Stimulated activated CD4-positive, alpha-beta T cell treated with anti-CD3 and anti-CD28 coated beads, TNF-alpha, amount 100 ng/mL, for 1 hour (primary cell): Measurements from ENCODE around the gene KIAA1328.
"Not testable (repeated sequence)": the region's sequence is repeated elsewhere in the genome, so short reads cannot be mapped to it uniquely, and the experiment has no call there.

Source experiments
- DNase-seq, 3 donors: peaks; one replicate each; pipeline ENCODE4 v3.0.0-alpha.2; 2020; ENCODE audit warnings: low read depth in 3 of 3, low spot score in 1 of 3

Gene KIAA1328

DNA sequence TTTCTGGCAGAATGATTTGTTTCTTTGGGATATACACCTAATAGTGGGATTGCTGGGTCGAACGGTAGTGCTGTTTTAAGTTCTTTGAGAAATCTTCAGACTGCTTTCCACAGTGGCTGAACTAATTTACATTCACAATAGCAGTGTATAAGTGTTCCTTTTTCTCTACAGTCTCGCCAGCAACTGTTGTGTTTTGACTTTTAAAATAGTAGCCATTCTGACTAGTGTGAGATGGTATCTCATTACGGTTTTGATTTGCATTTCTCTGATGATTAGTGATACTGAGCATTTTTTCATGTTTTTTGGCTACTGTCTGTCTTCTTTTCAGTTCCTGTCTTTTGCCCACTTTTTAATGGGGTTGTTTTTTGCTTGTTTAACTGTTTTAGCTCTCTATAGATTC, 306.2 kb downstream of the KIAA1328 start:
- DNase-seq = no peak

DNA sequence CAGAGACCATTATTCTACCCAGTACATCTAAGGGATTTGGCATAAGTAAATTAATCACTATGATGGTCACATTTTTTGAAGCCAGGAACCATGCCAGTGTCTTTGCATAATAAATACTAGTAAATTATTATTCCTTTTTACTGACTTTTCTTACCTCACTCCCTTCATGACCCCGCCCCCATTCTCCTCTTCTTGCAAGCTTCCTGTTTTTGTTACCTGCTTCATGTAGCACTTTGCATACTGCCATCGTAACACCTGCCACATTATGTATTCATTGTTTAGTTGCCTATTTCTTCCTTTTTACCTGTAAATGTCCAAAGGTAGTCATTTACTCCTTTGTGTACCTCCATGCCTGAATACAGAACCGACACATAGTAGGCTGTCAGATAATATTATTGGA, 309.5 kb downstream of the KIAA1328 start:
- DNase-seq = no peak

DNA sequence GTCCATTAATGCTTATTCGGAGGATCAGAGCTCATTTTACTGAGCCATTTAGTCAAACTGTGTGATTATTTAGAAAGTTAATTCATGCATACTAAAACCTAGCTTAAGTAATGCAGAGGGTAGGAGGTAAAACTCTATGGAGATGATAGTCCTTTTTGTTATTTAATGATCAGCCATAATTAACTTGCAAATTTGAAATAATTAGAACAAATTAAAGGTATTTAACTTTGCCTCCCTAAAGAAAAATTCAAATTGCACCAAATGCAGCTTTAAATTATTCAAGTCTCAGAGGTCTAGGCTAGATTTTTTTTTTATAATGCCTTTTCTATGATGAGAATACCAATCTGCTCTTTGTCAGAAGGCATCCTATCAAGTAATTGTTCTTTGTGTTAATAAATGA, 310.9 kb downstream of the KIAA1328 start:
- no peak for DNase-seq

DNA sequence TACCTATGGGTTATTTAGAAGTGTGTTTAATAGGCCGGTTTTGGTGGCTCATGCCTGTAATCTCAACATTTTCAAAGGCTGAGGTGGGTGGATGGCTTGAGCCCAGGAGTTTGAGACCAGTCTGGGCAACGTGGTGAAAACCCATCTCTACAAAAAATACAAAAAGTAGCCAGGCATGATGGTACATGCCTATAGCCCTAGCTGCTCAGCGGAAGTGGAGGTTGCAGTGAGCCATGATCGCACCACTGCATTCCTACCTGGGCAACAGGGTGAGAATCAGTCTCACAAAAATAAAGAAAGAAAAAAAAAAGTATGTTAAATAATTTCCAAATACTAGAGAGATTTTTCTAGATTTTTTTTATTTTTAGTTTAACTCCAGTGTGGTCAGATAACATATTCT, 316.0 kb downstream of the KIAA1328 start:
- no peak for DNase-seq

DNA sequence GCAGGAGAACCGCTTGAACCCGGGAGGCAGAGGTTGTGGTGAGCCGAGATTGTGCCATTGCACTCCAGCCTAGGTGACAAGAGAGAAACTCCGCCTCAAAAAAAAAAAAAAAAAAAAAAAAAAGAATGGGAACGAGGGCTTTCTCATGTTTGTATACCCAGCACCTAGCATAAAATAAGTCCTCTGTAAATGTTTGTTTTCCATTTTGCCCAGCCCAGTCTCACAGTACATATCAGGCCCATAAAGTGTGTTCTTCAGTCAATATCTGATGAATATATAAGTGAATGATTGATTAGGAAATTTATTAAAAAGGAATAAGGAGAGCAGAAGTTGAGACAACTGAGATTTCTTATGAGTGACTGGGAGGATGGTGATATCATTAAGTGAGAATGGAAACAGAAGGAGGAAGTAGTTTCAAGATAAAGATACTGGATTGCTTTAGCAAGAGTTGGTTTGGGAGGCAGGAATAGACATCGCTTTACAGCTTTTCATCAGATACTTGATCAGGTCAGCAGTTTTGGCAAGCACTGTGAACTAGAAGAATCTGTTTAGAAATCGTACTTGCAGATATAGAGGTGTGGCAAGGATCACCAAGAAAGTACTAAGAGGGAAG, 327.5 kb downstream of the KIAA1328 start:
- DNase-seq = no peak

DNA sequence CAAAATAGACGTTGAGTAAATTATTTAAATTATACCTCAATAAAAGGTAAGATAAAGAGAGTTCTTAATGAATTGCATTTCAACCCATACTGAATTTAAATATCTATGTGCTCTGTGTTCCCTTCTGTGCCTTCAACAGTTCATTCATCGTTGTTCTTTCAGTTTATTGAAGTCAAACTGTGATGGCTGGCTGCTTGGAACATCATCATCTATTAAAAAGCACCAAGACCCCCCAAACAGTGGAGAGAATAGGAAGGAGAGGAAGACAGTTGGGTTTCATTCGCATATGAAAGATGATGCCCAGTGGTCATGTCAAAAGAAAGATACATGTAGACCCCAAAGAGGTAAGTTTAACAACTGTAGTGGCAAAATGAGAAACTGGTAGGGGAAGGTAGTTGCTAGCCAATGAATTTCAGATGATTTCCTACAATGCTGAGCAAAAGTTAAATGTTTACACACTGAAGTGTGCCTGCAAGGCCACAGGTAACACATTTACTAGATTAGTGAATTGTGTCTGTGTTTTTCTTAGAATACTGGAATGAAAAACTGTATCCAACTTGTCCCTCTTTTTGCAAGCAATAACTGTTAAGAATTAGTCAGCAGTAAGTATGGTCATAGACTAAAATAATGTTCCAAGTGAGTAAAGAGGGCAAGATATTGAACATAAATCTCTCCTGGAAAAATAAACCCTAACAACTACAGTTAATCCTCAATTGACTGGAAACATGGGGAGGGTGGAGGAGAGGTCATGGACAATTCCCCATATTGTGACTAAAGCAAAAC, 331.3 kb downstream of the KIAA1328 start:
- no peak for DNase-seq

DNA sequence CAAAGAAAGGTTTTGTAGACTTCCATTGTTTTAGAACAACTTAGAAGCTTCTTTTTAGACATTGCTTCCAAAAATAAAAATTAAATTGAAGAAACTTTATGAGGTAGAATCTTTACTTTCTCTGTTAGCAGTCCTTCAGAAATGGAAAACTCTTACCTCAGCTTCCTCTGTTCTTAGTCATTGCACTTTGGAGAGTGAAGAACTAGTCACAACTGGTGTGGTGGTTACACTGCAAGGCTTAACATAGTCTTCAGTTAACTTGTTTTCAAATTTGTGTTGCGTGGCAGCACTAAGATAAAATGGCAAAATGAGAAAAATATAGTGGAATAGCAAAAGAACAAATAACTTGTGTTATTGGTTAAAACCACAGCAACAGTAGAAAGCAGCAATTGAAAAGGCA, 332.6 kb downstream of the KIAA1328 start:
- no peak for DNase-seq

DNA sequence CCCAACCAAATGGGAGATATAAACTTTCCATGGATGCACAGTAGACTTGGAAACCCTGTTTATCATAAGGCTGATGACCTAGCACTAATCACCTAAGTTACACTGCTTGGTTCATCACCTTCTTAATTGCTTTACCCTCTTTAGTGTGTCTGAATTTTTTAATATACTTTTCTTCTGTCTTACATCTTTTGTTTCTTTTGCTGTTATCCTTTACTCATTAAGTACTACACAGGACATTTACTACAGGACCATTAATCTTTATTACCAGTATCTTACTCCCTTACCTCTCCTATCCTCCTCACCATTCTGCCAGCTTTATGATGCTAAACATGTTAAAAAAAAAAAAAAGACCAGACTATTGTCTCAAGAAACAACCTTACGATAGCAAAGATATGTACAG, 333.6 kb downstream of the KIAA1328 start:
- DNase-seq = no peak

DNA sequence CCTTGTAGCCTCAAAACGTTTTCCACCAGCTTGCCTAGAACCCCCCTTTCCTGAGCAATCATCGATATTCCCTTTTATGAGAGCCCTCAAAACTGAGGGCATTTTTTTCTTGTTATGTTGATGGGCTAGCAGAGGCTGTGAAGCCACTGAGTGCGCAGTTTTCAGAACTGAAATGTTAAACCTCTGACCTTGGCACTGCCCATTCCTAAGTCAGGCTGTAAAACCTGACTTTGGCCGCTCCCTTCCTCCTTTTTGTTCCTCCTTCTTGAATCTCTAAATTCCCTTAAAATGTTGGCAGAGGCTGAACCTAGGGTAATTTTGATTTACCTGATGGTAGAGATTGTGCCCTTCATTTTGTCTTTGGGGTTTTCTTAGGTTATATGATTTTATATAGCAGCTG, 334.2 kb downstream of the KIAA1328 start:
- no peak for DNase-seq

DNA sequence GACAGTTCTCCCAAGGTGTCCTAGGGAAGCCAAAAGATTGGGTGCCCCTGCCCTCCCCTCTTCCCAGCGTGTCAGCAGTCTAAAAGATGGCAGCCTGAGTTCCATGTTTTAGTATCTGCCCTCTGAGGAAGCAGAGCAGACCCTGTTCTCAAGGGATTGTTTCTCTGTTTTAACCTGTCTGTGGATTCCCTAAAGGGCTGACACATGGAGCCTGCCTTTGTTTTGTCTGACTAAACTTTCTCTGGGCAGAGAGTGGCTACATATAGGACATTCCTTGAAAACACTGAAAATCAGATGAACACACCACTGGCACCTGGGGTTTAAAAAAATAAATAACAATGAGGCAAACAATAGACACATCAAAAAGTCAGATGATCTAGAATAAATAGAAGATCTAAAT, 337.6 kb downstream of the KIAA1328 start:
- no peak for DNase-seq

DNA sequence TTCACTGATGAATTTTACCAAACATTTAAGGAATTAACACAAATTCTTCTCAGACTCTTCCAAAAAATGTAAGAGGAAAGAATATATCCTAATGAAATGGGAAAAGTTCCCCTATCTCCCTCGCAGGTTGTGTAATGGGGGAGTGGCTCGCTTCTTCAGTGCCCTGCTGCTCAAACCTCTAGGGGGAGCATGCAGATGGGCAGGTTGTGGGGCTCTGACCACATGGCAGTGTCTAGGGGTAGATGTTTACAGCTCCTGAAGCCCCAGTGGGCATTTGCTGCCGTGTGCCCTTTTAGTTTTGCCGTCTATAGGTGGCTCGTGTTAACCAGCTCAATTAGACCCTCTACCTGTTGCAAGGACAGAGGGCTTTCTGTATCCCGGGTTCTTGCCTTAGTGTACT, 338.0 kb downstream of the KIAA1328 start:
- DNase-seq = not testable (repeated sequence)

DNA sequence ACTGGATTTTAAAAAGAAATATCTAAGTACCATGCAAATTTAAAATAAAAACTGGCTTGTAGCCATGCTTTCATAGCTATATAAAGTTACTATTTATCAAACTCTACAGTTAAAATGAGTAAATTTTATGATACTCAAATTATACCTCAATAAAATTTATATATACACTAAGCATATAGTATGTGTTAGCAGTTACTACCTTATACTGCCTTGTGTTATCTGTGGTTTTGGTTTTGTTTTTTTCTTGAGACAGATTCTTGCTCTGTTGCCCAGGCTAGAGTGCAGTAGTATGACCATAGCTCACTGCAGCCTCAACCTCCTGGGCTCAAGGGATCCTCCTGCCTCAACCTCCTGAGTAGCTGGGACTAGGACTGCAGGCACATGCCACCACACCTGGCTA, 342.1 kb downstream of the KIAA1328 start:
- DNase-seq = no peak

DNA sequence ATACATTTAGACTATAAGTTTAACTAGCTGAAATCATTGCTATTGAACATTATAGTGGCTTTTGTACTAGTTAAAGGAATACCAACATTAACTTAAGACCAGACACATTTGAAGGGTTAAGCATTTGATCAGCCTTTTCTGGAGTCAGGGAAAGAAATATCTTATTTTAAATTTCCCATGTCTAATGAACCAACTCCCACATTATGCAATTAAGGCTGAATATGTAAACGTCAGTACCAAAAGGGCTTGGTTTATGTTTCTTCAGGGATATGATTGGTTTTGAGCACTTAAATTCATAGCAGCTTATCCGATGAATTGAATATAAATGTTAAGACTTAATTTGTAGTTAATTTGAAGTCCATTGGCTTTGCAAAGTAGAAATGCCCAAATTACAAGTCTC, 344.5 kb downstream of the KIAA1328 start:
- no peak for DNase-seq

DNA sequence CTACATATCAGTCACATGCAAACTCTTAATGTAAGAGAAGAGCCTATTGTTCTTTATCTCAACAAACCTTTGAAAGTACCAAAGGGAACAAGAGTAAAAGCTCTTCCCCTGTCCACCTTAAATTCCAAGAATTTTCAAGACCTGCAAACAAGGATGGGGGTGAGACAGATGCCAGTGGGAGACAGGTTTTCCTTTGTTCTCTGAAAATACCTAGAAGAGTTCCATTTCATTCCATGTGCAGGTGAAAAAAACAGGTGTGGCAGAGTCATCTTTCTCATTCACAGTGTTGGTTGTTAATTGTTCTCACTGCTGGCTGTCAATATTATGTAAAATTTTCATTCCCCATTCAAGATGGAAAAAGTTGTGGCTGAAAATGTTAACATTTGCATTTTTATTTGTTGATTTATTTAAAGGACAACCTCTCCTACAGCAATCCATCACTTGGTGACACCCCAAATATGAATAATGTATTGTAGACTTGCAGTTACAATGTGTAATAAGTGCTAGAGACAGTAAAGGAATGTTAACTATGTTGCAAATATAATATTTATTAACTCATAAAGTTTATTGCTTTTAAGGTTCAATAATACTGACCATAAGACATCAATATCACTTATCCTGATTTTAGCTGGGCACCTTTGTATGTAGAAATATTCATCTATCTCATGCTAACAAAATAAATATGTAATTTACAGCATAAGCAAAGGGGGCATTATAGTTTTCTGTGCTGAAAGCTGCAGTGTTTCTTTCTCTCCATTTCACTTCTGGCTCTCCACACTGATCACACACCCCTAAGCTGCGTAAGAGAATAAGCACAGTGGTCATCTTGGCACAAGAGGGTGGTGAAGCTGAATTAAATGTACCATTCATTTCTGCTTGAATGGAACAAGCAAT, 347.0 kb downstream of the KIAA1328 start:
- no peak for DNase-seq

DNA sequence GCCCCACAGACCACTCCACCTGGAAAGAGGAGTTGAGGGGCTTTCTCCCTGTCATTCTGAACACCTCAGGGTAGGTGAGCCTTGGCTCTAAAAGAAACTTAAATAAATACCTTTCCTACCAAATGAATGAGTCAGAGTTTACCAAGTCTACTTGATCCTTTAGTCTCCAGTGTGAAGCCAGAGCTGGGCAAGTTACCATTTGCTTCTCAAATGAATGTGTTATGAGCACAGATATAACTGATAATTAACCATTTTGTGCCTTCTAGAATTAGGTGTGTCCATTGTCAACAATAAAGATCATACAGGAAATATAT, 347.7 kb downstream of the KIAA1328 start:
- no peak for DNase-seq

DNA sequence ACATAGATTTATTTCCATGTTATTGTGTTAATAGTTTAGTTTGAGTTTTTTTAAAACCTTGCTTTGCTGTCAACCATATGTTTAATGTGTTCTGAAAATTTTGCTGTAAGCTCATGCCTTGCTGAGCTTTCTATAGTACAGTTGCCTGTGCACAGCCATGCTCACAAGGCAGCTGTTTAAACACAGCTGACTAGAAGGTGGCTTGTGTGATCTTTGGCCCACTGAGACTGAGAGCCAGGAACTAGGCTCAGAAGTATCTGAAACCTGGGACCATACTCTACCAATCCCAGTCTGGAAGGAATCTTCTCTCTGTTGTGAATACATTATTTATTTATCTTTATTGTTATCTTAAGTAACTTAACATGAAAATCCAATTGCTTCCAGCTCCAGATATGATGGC, 350.5 kb downstream of the KIAA1328 start:
- no peak for DNase-seq

DNA sequence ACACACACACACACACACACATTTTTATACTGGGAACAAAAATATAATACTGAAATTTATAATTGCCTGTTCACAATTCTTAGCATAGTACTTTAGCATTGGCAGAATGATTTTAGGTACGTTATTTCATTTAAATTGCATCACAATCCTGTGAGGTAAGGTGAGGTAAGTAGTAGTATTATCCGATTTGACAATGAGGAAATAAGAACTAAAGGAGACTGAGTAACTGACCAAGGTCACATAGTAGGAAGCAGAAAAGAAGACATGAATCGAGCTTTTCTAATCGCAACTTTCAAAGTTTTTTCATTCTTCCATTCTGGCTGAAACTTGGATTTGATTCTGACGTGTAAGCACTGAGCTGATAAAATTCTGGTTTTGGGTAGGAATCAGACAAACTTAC, 351.2 kb downstream of the KIAA1328 start:
- DNase-seq = no peak

DNA sequence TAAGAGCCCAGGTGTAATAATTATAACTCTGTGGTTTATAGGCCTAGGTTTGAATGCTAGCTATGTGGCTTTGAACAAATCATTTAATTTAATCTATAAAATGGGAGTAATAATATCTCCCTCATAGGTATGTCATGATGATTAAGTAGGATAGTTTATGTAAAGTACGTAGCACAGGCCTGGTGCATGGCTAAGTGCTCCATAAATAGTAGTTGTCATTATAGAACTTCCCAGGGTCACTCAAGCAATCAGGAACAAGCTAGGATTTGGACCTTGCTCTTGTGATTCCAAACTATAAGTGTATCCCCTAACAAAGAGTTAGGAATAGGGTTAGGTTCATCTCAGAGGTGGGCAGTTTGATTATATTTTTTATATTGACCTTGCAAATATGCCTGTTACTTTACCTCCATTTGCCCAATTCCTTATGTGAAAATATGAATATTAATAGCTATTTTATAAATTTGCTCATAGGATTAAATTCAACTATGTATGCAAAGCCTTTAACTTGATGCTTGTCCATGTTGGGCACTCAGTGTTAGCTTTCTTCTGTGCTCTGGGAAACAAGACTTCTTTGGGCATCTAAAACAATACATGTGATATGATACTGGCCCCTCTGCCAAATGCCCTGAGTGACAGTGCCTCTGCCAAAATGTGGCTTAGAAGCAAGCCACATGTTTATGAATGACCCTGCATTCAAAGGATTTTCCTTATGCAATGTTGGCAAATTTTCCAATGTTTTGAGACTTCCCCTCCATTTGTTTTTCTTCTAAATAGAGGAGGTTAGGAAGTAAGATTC, 353.6 kb downstream of the KIAA1328 start:
- no peak for DNase-seq

DNA sequence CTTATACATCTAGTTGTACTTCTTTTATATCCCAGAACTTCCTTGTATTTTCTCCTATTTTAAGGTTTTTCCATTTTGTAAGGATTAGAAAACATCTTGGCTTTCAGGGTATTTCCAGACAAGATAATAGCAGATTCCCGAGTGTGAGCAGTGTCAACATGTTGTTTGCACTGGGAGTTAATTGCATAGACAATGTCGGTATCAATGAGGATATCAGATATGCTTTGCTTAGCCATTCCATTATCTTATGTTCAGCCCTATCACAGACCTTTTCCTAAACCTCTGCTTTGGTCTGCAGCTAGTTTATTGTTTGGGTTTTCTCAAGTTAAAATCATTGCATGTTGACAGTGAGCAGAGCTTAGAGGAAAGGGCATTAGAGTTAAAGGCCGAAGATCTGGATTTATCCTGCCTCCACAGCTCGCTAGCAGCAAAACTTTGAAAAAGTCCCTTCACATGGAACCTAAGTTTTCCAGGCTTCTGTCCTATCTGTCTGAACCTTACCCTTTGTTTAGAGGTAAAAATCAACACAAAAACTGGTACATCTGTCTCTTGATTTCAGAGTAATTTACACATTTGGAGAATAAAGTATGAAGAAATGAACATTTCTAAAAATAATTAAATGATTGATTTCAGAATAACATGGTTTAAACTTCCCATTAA, 355.4 kb downstream of the KIAA1328 start:
- DNase-seq = no peak

DNA sequence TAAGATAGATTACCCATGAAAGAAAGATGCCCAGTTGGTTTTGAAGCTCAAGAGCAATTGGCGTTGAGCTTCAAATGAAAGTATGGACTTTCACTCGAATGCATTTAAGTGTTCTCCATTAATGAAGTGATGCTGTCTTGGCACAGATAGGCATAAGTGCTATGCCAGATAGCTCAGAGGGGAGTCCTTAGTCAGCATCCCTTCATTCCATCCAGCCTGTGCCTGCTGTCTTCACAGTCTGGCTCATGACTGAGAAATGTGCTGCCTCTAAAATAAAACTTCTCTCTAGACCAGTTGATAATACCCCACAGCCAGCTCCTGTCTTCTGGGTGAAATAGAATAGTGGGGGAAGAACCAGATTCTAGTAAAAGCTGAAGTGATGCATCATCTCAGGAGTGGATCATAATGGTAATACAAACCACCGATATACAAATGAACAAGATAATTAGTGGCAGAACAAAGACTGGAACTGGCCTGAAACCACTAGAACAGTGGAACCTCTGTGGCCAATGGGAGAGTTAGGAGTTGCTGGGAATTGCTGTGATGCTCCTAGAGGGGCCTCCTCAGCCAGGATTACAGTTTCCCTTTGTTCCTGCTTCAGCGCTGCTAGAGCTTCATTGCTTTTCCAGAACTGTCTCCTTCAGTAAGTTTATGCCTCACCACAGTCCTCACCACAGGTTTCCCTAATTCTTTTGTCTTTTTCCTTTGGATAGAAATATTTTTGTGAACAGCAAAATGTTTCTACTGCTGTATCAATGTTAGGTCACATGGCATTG, 359.3 kb downstream of the KIAA1328 start:
- no peak for DNase-seq
